PC-3 (cell line): Measurements from ENCODE around the gene NEGR1. TPM values are rescaled to one million over a fixed set of nuclear protein-coding genes. Genes with fewer than 3 reads are reported as not detected.

Experiments used
- ATAC-seq: fragments of 200-7000 bp; cut with Tn5 transposase; 2 replicates; pipeline ENCODE4 v1.9.1; 2020; ENCODE audit warnings: mild to moderate bottlenecking, moderate library complexity
- BruUV-seq: library from RNA; stranded (reverse); fragments of 400-500 nt; replicated peaks from 2 replicates; lab custom pipeline; 2021; lab: Mats Ljungman, UMichigan
- CTCF ChIA-PET: fragments of 300-600 bp; sonication (Branson Sonifier 250); formaldehyde crosslinking; loops from one replicate; lab custom pipeline; 2022; ENCODE audit warnings: antibody characterized with exemption; lab: Charles Lee
- POLR2A ChIA-PET: fragments of 300-600 bp; sonication (Branson Sonifier 250); formaldehyde crosslinking; loops from one replicate; lab custom pipeline; 2022; ENCODE audit warnings: antibody characterized with exemption; ENCODE audit not compliant: unreplicated experiment; lab: Charles Lee
- DNase-seq: peaks from one replicate; pipeline ENCODE4 v3.0.0-alpha.2; 2015
- H2AFZ ChIP-seq: fragments of 300-600 bp; sonication (generic); 2 replicates; pipeline ENCODE4 v1.6.0; 2016; ENCODE audit warnings: antibody characterized with exemption, low read length
- H3F3A ChIP-seq: fragments of 300-600 bp; sonication (generic); one replicate; pipeline ENCODE4 v1.6.0; 2017; ENCODE audit warnings: antibody characterized with exemption, low read length, control low read depth, mild to moderate bottlenecking; ENCODE audit not compliant: unreplicated experiment
- H3K27ac ChIP-seq: fragments of 300-600 bp; sonication (generic); 2 replicates; pipeline ENCODE4 v1.5.1; 2016; ENCODE audit warnings: mild to moderate bottlenecking, low read length
- H3K27me3 ChIP-seq: fragments of 300-600 bp; sonication (generic); 2 replicates; pipeline ENCODE4 v1.6.1; 2016; ENCODE audit warnings: low read length, mixed read lengths
- H3K36me3 ChIP-seq: fragments of 300-600 bp; sonication (generic); 2 replicates; pipeline ENCODE4 v1.6.1; 2016; ENCODE audit warnings: low read depth, mixed run types, low read length, mixed read lengths
- H3K4me1 ChIP-seq: fragments of 300-600 bp; sonication (generic); 2 replicates; pipeline ENCODE4 v1.5.1; 2016; ENCODE audit warnings: low read length; ENCODE audit not compliant: insufficient read depth
- H3K4me2 ChIP-seq: fragments of 300-600 bp; sonication (generic); 2 replicates; pipeline ENCODE4 v1.6.0; 2016; ENCODE audit warnings: low read length
- H3K4me3 ChIP-seq: fragments of 300-600 bp; sonication (generic); 2 replicates; pipeline ENCODE4 v1.5.1; 2016; ENCODE audit warnings: mild to moderate bottlenecking, low read length, mixed read lengths
- H3K79me2 ChIP-seq: fragments of 300-600 bp; sonication (generic); 2 replicates; pipeline ENCODE4 v1.6.1; 2017; ENCODE audit warnings: low read length, mixed read lengths
- H3K9ac ChIP-seq: fragments of 300-600 bp; sonication (generic); 2 replicates; pipeline ENCODE4 v1.6.0; 2016; ENCODE audit warnings: mild to moderate bottlenecking, low read length
- H3K9me2 ChIP-seq: fragments of 300-600 bp; sonication (generic); replicated peaks from 2 replicates; pipeline ENCODE4 v1.6.1; 2016; ENCODE audit warnings: mixed run types, low read length, mixed read lengths
- H3K9me3 ChIP-seq: fragments of 300-600 bp; sonication (generic); 2 replicates; pipeline ENCODE4 v1.6.1; 2016; ENCODE audit warnings: low read length, mixed read lengths
- H4K20me1 ChIP-seq: fragments of 300-600 bp; sonication (generic); 2 replicates; pipeline ENCODE4 v1.6.1; 2016; ENCODE audit warnings: low read length, mixed read lengths
- CTCF ChIP-seq: fragments of 300-600 bp; sonication (generic); conservative IDR thresholded peaks from 2 replicates; pipeline ENCODE4 v1.5.1; 2017; ENCODE audit warnings: antibody characterized with exemption, low read depth, mild to moderate bottlenecking, low read length
- EZH2 ChIP-seq: fragments of 300-600 bp; sonication (generic); IDR thresholded peaks from one replicate; pipeline ENCODE4 v1.6.1; 2017; ENCODE audit warnings: antibody characterized with exemption, mild to moderate bottlenecking, low read length; ENCODE audit not compliant: unreplicated experiment
- EZH2phosphoT487 ChIP-seq: fragments of 300-600 bp; sonication (generic); IDR thresholded peaks from 2 replicates; pipeline ENCODE4 v1.6.1; 2018; ENCODE audit warnings: mild to moderate bottlenecking, antibody characterized with exemption, low read length, borderline replicate concordance
- intact Hi-C: fragments of 100-400 bp; cut with micrococcal nuclease; formaldehyde crosslinking; loops from 2 replicates; pipeline ENCODE4 v1.9.0; 2023
- total RNA-seq: library from RNA; depleted of rRNA; stranded (reverse); fragments of >200 nt; gene quantifications from 2 replicates; pipeline ENCODE4 v1.2.3, GENCODE V29; 2014

NEGR1 gene
- total RNA-seq, 1 experiment from 2014 or later = 3.4 TPM

GRCh38 chr1:72227667-72228066 is 54.7 kb downstream of the NEGR1 start:
- no peak overlapping the region for H2AFZ ChIP-seq
- intact Hi-C loops = no loop called here
- no peak overlapping the region for H3K4me3 ChIP-seq
- H3K36me3 ChIP-seq = no peaks in the 10 kb centered on the region
- CTCF ChIA-PET = no interaction called here
- ATAC-seq (no peak), DNase-seq (no peak)
- TF ChIP-seq EZH2 = no peak
- TF ChIP-seq CTCF = no peak
- no peak for TF ChIP-seq EZH2phosphoT487
- no peaks in the 10 kb centered on the region for H3K9me2 ChIP-seq
- no peak overlapping the region for H3K27ac ChIP-seq
- no peaks in the 10 kb centered on the region for H3K27me3 ChIP-seq
- H3K4me2 ChIP-seq = no peak overlapping the region
- H3K9me3 ChIP-seq = no peaks in the 10 kb centered on the region
- H3K9ac ChIP-seq = no peak overlapping the region
- POLR2A ChIA-PET = interaction anchor here (0.5 kb wide), 1 partner anchor 11 kb away, joined by 3 read pairs; no protein-coding TSS in a partner anchor
- no peaks in the 10 kb centered on the region for H4K20me1 ChIP-seq
- H3K79me2 ChIP-seq = no peaks in the 10 kb centered on the region
- H3K4me1 ChIP-seq = peaks cover 31% of the 10 kb centered on the region
- peaks cover 12% of the 10 kb centered on the region for H3F3A ChIP-seq
- BruUV-seq = no TSS peak

- no peaks in the 10 kb centered on the region for H3K9me3 ChIP-seq
- H3K27me3 ChIP-seq = no peaks in the 10 kb centered on the region
- CTCF ChIA-PET = no interaction called here
- H3K4me3 ChIP-seq = no peak overlapping the region
- no TSS peak for BruUV-seq
- H3K79me2 ChIP-seq = no peaks in the 10 kb centered on the region
- ATAC-seq = no peak
- H3K9me2 ChIP-seq = no peaks in the 10 kb centered on the region
- POLR2A ChIA-PET = no interaction called here
- no peaks in the 10 kb centered on the region for H3K36me3 ChIP-seq
- H3K9ac ChIP-seq = no peak overlapping the region
- no peak overlapping the region for H3K27ac ChIP-seq
- peaks cover under 1% of the 10 kb centered on the region for H3F3A ChIP-seq
- H3K4me1 ChIP-seq = peaks cover 4% of the 10 kb centered on the region
- no peak overlapping the region for H2AFZ ChIP-seq
- no peak overlapping the region for H3K4me2 ChIP-seq
- H4K20me1 ChIP-seq = no peaks in the 10 kb centered on the region
- TF ChIP-seq CTCF (no peak), EZH2phosphoT487 (no peak), EZH2 (no peak)
- intact Hi-C loops = no loop called here
- no peak for DNase-seq
These were observed 57.8 kb downstream of the NEGR1 start for GRCh38 chr1:72224506-72224905.

GRCh38 chr1:72221811-72222210 is 60.5 kb downstream of the NEGR1 start:
- no peak overlapping the region for H2AFZ ChIP-seq
- ChIA-PET POLR2A (no interaction called here), CTCF (no interaction called here)

More at GRCh38 chr1:72221811-72222210, 60.5 kb downstream of the NEGR1 start:
- no peaks in the 10 kb centered on the region for H3K36me3 ChIP-seq
- H3K4me3 ChIP-seq = no peak overlapping the region
- no peaks in the 10 kb centered on the region for H3K79me2 ChIP-seq
- no peaks in the 10 kb centered on the region for H3K9me2 ChIP-seq
- no peaks in the 10 kb centered on the region for H3K4me1 ChIP-seq
- BruUV-seq = no TSS peak
- no peak for ATAC-seq
- intact Hi-C loops = no loop called here
- no peaks in the 10 kb centered on the region for H3F3A ChIP-seq
- DNase-seq = no peak
- no peaks in the 10 kb centered on the region for H3K9me3 ChIP-seq
- H4K20me1 ChIP-seq = no peaks in the 10 kb centered on the region
- H3K27ac ChIP-seq = no peak overlapping the region
- no peak overlapping the region for H3K9ac ChIP-seq
- H3K4me2 ChIP-seq = no peak overlapping the region
- H3K27me3 ChIP-seq = no peaks in the 10 kb centered on the region
- TF ChIP-seq CTCF (no peak), EZH2phosphoT487 (no peak), EZH2 (no peak)
